OCI-LY7 (cell line): ENCODE data around the gene PTCH1.

ENCODE experiments used
- CTCF ChIP-seq: fragments of 200-600 bp; sonication (generic); conservative IDR thresholded peaks from 2 replicates; pipeline ENCODE4 v1.5.1; 2014; ENCODE audit warnings: mild to moderate bottlenecking, antibody characterized with exemption, low read length, moderate library complexity, mixed read lengths
- EZH2phosphoT487 ChIP-seq: fragments of 200-600 bp; sonication (generic); IDR thresholded peaks from 2 replicates; pipeline ENCODE4 v1.6.1; 2018; ENCODE audit warnings: low read depth, borderline replicate concordance, mild to moderate bottlenecking, mixed run types, antibody characterized with exemption, low read length, moderate library complexity, mixed read lengths

- no peak for TF ChIP-seq CTCF
- no peak for TF ChIP-seq EZH2phosphoT487
Measured at GRCh38 chr9:95411054-95411892, 105.5 kb downstream of the PTCH1 start.
